ENCODE data around the gene CDHR4.
"Not testable (repeated sequence)": the region's sequence is repeated elsewhere in the genome, so short reads cannot be mapped to it uniquely, and the experiment has no call there.

Gene CDHR4

DNA sequence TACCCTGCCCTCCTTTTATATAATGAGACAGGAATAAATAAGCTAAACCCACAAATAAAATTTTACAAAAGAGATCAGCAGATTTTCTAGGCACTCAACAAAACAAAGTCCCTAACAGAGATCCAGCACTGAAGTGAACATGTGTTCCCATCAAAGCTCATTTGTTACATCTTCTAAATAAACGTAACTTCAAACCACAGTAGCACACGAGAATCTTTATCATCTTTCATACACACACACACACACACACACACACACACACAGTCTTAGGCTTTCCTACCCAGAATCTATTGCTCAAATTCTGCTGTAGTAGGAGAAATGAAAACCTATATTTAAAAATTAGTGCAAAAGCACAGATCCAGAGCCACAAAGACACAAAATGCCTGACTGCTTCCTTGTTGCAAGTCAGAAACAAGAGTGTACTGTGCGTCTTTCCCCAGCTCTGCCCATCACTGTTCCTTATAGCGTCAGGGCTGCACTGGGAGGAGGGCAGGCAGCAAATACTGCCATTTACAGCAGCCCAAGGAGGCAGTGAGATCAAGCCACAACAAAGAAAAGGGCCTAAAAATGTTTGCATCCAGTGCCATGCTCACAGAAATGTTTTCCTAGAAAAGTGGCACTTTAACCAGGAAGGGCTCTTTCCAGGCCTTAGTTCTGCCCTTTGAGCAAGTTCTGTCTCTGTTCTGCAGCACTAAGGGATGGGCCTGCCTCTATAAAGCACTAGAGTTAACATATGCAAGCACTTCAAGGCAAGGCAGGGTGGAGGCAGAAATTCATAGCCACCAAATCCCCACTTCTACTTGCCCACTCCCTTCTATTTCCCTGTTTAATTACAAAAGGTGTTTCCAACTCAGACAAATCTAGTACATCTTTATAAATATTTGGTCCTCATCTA, 19.3 kb downstream of the CDHR4 start:
- no peak for DNase-seq (ENCODE audit: low read depth in 2 of 2)

DNA sequence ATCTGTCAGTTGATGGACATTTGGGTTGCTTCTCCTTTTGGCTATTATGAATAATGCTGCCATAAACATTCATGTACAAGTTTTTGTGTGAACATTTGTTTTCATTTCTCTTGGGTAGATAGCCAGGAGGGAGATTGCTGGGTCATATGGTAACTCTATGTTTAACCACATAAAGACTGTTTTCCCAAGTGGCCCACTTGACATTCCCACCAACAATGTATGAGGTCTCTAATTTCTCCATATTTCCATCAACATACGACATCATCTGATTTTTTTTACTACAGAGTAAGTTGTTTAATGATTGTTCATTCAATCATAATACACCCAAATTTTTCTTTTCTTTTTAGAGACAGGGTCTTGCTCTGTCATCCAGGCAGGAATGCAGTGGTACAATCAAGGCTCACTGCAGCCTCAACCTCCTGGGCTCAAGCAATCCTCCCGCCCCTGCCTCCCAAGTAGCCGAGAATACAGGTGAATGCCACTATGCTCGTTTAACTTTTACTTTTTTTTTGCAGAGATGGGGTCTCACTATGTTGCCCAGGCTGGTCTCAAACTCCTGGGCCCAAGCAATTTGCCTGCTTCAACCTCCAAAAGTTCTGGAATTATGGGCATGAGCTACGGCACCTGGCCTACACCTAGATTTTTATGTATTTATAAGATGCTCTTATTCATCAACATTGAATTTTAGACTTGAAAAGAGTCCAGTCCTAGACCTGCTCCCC, 20.2 kb downstream of the CDHR4 start:
- no peak for DNase-seq (ENCODE audit: low read depth in 2 of 2)

DNA sequence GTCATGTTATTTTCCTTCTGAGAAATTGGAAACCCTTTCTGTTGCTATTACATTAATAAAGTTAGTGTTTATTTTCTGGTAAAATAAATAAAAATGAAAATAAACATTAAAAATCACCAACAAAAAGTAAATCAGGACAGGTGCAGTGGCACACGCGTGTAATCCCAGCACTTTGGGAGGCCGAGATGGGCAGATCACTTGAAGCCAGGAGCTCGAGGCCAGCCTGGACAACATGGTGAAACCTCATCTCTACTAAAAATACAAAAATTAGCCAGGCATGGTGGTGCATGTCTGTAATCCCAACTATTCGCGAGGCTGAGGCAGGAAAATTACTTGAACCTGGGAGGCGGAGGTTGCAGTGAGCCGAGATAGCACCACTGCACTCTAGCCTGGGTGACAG, 23.6 kb downstream of the CDHR4 start:
- DNase-seq (ENCODE audit: low read depth in 2 of 2): not testable (repeated sequence)

DNA sequence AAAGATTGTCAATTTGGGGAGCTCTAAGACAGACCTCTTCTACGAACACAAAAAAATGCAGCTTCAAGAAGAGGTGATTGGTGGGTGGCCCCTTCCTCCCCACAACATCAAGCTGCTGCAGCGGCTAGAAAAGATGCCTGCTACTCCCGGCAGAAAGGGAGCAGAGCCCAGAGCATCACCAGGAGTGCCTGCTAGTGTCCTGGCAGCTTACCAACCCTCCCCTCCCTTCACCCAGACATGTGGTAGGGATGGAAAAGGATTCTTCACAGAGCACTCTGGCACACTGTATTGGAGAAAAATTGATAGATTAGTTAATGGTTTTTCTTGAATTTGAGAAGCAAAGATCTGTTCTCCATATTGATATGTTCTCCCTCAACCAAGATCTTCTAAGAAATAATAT, 24.1 kb downstream of the CDHR4 start:
- no peak for DNase-seq (ENCODE audit: low read depth in 2 of 2)

DNA sequence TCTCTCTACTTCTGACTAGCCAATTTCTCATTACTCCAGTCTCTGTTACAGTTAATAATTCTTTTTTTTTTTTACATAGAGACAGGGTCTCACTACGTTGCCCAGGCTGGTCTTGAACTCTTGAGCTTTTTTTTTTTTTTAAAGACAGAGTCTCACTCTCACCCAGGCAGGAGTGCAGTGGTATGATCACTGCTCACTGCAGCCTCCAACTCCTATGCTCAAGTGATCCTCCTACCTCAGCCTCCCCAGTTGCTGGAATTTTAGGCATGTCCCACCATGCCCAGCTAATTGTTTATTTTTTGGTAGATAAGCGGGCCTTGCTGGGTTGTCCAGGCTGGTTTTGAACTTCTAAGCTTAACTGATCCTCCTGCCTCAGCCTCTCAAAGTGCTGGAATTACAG, 27.0 kb downstream of the CDHR4 start:
- DNase-seq (ENCODE audit: low read depth in 2 of 2): no peak

DNA sequence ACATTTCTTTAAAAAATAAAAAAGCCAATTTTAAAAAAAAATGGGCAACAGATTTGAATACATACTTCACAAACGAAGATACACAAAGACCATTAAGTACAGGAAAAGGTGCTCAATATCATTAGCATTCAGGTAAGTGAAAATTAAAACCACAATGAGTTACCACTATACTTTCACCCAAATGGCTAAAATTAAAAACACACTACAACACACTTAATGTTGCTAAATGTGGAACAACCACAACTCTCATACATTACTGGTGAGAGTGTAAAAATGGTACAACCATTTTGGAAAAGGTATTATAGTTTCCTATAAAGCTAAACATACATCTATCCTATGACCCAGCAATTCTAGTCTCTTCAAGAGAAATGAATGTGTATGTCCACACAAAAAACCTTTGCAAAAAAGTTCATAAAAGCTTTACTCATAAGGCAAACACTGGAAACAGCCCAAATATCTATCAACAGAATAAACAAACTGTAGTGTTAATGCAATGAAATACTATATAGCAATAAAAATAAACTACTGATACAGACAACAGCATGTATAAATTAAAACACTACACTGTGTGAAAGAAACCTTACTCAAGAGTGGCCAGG, 28.2 kb downstream of the CDHR4 start:
- no peak for DNase-seq (ENCODE audit: low read depth in 2 of 2)

DNA sequence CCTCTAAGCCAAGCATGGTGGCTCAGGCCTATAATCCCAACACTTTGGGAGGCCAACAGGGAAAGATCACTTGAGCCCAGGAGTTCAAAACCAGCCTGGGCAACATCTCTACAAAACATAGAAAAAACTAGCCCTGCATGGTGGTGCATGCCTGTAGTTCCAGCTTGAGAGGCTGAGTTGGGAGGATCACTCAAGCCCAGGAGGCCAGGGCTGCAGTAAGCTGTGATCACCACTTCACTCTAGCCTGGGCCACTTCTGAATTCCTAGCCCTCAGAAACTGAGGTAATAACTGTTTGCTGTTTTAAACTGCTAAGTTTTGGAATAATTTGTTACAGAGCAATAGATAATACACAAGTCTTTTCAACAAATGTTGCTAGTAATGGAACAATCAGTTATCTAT, 29.7 kb downstream of the CDHR4 start:
- DNase-seq (ENCODE audit: low read depth in 2 of 2): no peak

DNA sequence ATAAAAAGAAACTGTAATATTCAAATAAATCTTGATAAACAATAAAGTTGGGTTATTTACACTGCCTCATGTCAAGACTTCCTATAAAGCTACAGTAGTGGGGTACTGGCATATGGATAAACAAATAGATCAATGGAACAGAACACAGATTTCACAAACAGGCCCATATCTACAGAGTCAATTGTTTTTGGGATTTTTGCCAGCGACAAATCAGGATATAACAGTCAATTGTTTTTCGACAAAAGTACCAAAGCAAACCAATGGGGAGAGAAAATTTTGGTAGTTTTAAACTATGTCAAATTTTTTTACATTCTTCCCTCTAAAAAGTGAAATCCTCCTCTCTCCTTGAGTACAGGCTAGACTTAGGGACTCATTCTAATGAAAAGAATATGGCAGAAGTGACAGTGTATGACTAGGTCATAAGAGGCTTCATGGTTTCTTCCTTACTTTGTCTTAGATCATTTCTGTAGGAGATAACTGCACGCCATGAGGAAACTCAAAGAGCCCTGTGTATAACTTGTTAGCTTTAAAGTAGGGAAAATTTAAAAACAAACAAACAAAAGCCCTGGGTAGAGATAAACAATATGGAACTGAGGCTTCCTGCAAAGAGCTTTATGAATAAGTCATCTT, 30.3 kb downstream of the CDHR4 start:
- DNase-seq (ENCODE audit: low read depth in 2 of 2): no peak

DNA sequence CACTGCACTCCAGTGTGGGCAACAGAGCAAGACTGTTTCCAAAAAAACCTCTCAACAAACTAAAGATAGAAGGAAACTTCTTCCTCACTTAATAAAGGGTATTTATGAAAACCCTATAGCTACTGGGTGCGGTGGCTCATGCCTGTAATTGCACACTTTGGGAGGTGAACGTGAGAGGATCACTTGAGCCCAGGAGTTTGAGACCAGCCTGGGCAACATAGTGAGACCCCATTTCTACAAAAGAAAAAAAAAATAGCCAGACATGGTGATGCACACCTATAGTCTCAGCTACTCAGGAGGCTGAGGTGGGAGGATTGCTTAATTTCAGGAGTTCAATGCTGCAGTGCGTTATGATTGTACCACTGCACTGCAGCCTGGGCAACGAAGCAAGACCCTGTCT, 35.7 kb downstream of the CDHR4 start:
- no peak for DNase-seq (ENCODE audit: low read depth in 2 of 2)

DNA sequence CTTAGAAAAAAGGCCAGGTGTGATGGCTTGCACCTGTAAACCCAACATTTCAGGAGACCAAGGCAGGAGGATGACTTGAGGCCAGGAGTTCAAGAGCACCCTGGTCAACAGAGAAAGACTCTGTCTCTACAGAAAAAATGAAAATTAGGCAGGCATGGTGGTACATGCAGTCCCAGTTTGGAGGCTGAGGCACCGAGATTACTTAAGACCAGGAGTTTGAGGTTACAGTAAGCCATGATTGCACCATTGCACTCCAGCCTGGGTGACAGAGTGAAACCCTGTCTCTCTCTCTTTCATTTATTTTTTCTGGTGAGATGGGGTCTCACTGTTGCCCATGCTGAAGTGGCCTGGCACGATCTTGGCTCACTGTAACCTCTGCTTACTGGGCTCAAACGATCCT, 38.0 kb downstream of the CDHR4 start:
- no peak for DNase-seq (ENCODE audit: low read depth in 2 of 2)

DNA sequence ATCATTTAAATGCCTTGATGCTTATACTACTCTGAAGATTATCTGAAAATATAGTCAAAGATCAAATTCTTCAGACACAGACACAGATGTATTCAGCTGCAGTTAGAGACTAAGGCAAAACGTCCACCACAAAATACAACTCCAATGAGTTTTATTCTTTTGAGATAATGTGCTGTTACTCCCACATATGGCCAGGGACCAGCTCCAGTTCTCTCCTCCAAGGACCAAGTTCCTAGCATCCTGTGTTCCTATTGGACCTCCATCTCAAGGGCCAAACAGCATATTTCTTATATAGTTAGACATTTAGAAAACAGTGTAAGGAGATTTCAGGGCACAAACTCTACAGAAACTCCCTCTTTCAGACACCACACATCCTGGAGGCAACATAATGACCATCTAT, 40.4 kb downstream of the CDHR4 start:
- no peak for DNase-seq (ENCODE audit: low read depth in 2 of 2)

DNA sequence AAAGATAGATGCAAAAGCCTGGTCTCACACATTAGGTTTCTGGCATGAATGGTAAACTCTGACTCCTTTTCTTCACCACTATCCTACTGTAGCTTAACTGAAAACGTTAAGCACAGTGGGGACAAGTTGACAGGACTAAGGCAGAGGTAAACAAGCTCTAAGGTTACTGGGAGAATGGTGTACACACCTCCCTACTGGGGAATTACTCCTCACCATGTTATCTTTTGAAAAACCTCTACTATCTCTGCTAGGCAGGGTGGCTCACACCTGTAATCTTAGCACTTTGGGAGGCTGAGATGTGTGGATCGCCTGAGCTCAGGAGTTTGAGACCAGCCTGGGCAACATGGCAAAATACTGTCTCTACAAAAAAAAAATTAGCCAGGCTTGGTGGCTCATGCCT, 42.5 kb downstream of the CDHR4 start:
- no peak for DNase-seq (ENCODE audit: low read depth in 2 of 2)

DNA sequence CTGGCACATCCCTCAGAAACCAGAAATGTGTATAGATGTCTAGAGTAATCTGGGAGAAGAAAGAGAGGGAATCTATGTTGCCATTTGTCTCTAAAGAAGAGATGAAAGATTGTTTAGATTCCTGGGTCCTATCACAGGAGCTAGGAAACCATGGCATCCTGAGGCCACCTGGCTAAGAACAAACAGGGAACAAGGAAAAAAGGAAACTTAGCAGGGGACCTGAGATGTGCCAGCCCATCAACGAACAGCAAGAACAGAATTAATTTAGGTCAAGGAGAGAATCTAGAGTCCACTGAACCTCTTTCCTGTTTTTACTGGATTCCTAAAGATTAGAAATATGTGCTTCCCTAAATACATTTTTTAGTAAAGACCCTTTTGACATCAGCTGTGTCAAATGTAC, 43.6 kb downstream of the CDHR4 start:
- no peak for DNase-seq (ENCODE audit: low read depth in 2 of 2)

DNA sequence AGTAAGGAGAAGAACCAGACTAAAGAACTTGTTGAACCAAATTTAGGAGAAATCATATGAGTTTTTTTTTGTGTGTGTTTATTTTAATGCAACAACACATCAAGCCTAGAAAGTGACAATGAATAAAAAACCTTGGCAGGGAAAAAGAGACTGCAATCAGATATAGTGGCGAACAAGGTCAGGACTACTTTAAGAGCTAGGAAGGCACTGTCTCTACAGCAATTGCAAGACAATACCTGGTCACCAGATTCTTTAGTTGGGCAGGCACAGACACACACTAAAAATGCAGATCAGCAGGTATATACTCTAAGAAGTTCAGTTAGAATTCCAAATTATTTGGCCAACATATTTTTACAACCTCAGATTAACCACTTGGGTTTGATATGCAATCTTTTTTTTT, 45.1 kb downstream of the CDHR4 start:
- DNase-seq (ENCODE audit: low read depth in 2 of 2): no peak

DNA sequence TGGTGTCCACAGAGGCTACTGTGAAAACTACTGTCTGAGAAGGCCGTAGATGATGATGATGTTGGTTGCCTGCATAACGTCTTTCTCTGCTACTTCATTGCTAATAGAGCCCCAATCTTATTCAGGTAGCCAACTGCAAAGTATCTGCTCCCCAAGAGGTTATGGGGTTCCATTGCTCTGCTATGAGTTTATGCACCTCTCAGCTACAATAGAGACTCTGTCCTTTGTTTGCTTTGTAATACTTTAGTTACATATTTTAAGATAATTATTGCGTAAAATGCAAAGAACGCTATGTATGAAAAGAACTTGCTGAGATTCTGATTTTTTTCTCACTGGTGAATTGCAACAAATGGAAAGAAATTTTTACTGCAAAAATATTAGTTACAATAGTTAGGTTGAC, 48.2 kb downstream of the CDHR4 start:
- DNase-seq (ENCODE audit: low read depth in 2 of 2): no peak

DNA sequence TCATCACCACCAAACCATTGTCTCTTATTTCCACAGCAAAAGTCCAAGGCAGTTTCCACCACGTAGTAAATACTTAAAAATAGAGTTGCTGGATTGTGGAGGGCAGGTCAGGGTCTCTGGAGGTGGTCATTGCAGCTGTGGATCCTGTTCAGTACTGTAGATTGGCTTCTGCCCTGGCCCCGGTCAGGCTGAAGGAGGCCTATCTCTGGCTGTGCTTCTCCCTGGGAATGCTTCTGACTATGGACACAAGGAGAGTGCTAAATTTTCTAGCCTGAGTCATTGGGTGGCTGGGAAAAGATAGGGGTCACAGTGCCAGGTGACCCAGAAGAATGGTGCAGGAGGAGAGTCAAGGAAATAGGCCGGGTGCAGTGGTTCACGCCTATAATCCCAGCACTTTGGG, 49.6 kb downstream of the CDHR4 start:
- no peak for DNase-seq (ENCODE audit: low read depth in 2 of 2)

DNA sequence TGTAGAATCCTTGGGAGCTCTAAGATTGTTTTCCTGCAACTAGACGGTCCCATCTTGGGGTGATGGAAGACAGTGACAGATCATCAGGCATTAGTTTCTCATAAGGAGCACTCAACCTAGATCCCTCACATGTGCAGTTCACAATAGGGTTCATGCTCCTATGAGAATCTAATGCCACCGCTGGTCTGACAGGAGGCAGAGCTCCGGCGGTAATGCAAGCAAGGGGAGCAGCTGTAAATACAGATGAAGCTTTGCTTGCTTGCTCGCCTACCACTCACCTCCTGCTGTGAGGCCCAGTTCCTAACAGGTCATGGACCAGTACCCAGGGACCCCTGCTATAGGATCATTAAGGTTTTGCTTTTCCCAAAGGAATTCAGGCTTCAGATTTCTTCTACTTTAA, 50.8 kb downstream of the CDHR4 start:
- DNase-seq (ENCODE audit: low read depth in 2 of 2): not testable (repeated sequence)

DNA sequence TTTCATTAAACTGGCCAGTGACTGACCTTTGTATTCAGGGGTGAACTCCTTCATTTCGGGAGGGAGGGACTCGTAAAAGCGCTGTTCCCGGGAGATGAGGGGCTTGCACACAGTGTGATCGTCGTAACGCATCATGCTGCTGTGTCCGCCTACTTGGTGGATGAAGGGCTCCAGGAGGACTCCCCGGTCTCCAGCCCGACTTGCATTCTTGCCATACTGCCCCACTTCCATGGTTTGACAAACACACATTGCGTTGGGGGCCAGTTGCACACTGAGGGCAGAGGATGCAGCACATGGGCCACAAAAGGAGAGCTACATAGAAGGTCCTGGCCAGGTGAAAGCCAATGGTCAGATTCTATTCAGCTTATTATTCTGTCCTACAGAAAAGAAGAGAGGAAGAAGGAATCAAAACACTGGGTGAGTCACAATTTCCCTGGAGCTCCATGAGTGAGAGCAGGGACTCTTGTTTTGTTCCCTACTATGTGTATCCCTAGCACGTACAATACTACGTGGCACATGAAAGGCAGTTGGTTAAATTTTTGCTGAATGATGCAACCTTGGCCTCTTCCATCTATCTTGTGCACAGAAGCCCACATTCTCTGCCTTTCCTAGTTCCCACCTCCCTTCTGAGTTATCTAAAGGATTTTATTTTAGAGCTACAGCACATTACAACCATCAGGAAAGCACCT, 51.7 kb downstream of the CDHR4 start:
- DNase-seq (ENCODE audit: low read depth in 2 of 2): no peak

DNA sequence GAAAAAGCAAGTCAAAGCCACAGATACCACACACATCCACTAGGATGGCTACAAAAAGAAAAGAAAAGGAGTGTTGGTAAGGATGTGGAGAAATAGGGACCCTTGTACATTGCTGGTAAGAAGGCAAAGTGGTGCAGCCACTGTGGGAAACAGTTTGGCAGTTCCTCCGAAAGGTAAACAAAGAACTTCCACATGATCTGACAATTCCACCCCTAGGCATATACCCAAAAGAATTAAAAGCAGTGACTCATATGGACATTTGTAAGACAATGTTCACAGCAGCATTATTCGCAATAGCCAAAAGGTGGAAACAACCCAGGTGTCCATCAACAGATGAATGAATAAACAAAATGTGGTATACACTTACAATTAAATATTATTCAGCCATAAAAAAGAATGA, 53.7 kb downstream of the CDHR4 start:
- no peak for DNase-seq (ENCODE audit: low read depth in 2 of 2)
